ENCODE data around the gene PDZRN3.
"Not testable (repeated sequence)": the region's sequence is repeated elsewhere in the genome, so short reads cannot be mapped to it uniquely, and the experiment has no call there.

PDZRN3 gene

DNA sequence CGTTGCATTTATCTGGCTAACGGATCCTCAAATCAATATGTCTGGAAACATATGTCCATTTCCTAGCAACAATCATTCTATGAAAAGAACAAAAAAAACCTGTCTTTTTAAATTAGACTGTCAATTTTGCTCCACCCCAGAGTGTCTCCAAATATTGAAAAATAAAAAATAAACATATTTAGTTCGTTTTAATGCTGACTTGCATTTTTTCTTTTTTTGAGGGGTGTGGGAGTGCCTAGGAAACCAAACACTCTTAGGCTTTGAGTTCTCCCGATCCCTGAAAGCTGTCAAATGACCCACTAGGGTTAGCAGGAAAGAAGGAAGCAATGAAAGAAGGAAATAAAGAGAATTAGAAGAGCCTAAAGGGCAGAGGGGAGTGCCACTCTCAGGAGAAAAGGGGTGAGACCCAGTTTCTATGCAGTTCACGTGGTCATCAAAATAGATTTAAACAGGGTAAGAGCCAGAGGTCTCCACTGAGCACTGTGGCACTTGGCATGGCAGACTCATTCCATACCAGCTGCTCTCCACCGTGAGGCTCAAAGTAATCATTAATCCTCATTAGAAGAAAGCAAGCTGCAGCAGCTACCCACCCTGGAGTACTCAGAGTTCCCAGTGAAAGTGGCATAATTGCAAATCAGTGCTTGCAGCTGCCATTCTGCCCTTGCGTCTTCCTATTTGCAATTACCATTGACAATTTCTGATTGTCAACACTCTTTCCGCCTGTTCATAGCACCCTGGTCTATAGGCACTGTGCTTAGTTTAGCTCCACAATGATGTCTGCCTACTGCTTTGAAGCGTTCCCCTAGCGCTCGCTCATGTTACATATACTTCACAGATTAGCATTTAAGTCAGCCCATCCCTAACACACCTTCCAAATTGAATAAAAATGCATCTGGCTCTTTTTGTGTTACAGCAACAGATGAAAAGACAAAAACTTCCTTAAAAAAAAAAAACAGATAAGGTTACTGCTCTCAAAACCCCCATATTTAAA is 32.3 kb downstream of the PDZRN3 start:
- no peak for DNase-seq (ENCODE audit: low read depth in 2 of 2, low spot score in 1 of 2)

DNA sequence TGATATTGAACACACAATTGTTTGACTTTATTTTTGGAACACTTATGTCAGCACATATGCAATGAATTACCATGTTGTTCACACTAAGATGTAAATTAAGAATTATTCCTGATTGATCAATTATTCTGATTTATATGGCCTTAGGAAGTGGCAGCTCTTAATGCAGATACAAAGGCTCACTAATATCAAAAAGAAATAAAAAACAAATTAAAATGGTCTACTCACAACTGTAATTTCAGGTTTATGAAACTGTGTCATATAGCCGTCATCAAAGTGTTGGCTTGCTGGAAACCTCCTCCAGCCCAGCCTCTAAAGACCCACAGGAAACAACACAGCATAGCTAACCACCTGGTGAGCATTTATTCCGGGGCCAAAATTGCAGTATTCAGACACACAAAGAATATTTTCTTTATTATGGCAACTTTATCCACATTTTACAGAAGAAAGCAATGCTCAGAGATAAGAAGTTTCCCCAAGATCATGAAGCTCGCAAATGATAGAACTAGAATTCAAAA is 33.4 kb downstream of the PDZRN3 start:
- DNase-seq (ENCODE audit: low read depth in 2 of 2, low spot score in 1 of 2), result no peak

DNA sequence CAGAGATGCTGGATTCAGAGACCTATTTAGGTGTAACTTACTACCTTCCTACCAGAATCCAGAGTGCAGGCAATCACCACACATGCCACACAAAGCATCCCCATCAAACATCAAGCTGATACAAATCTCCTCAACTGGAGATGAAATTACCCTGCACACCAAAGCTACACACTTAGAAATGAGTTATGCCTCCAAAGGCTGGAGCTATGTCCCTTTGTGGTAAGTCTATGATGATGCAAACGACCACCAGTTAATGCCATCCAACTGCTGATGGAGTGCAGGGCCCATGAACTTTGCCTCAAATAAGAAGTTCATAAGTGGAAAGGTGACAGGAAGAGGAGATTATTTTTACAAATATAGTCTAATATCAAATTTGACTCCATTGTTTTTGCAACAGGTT is 38.1 kb downstream of the PDZRN3 start:
- DNase-seq (ENCODE audit: low read depth in 2 of 2, low spot score in 1 of 2), result no peak

DNA sequence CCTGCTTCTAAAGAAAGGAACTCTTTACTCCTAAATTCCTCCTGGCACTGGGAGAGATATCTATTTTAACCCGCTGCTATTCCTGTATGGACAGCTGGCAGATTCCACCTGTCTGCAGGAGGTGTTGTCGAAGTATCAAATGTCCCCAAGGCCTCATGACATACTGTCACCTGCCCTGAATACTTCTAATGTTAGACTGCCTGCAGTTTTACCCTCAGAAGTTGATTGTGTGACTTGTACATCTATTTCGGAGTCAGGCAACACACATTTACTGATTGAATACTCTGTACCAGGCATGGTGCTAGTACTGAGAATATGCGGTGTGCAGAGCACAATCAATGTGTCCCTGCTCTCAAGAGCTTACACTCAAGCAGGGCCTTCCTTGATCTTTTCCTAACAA is 38.6 kb downstream of the PDZRN3 start:
- no peak for DNase-seq (ENCODE audit: low read depth in 2 of 2, low spot score in 1 of 2)

- no peak for DNase-seq (ENCODE audit: low read depth in 2 of 2, low spot score in 1 of 2)
These were observed 39.9 kb downstream of the PDZRN3 start for GRCh38 chr3:73584873-73585272.

DNA sequence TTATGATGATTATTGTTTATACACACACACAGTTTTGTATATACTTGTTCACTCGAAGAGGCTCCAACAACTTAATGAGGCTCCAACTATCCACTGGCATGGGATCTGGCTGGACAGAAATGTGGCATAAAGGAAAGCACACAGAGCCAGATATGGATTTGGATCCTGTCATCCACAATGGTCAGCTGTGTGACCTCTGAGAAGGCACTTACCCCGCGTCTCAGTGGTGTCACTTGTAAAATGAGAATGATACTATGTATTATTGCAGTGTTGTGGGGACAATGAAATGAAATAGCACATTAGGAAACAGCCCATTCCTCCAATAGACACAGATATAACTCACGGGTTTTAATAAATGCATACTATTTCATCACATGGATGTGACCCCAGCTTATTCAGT is 42.2 kb downstream of the PDZRN3 start:
- no peak for DNase-seq (ENCODE audit: low read depth in 2 of 2, low spot score in 1 of 2)

- DNase-seq (ENCODE audit: low read depth in 2 of 2, low spot score in 1 of 2), result no peak
These were observed 43.5 kb downstream of the PDZRN3 start for GRCh38 chr3:73581134-73581846.

GRCh38 chr3:73580343-73580742 is 44.4 kb downstream of the PDZRN3 start:
- DNase-seq (ENCODE audit: low read depth in 2 of 2, low spot score in 1 of 2), result no peak

DNA sequence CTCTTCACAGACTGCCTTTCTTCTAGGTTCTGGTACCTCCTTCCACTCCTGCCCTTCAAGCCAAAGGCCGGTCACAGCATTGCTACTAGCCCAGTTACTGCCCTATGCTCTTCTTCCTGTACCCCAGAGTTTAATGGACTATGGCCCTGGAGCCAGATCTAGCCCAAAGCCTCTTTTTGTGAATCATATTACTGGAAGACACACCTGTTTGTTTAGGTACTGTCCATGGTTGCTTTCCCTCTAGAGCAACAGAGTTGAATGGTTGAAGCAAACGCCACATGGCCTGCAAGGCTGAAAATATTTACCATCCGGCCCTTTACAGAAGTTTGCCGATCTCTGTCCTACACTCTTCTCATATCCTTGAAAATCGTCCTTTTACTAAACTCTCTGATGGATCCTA is 47.0 kb downstream of the PDZRN3 start:
- DNase-seq (ENCODE audit: low read depth in 2 of 2, low spot score in 1 of 2), result no peak

DNA sequence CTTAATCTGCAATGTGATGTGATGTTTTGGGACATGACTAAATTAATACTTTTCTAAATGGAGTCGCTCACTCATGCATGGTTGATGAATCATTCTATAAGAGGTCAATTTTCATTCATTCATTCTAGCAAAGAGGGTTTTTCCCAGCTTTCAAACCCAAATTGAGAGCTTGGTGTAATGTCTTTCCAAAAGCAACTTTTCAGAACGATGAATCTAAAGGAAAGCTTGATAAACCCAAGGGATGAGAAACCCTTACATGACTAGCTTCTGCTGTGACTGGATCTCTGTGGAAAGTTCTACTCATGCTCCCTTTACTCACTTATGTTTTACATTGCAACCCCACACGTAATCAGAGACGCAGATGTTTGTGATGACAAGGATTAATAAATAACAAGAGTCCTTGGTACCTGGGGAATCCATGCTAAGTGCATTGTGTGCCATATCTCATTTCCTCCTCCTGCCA is 47.7 kb downstream of the PDZRN3 start:
- DNase-seq (ENCODE audit: low read depth in 2 of 2, low spot score in 1 of 2), result no peak

- no peak for DNase-seq (ENCODE audit: low read depth in 2 of 2, low spot score in 1 of 2)
These were observed 48.8 kb downstream of the PDZRN3 start for GRCh38 chr3:73575953-73576352.

GRCh38 chr3:73575519-73575918 is 49.2 kb downstream of the PDZRN3 start:
- DNase-seq (ENCODE audit: low read depth in 2 of 2, low spot score in 1 of 2), result no peak

DNA sequence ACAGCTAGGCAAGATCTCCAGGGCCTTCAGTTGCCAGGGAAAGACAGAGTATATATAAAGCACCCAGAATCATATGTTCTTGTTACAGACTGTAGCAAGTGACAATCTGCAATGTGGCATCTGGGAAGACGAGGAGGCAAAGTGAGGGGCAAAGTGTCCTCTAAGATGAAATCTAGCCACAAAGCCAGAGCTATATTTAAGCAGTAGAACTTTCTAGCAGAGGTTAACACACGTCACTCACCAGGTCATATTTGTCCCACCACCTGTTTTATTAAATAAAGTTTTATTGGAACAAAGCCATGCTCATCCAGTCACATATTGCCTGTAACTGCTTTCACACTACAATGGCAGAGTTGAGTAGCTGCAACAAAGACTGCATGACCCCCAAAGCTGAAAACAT is 51.5 kb downstream of the PDZRN3 start:
- no peak for DNase-seq (ENCODE audit: low read depth in 2 of 2, low spot score in 1 of 2)

- DNase-seq (ENCODE audit: low read depth in 2 of 2, low spot score in 1 of 2), result no peak
These were observed 52.4 kb downstream of the PDZRN3 start for GRCh38 chr3:73572368-73572767.

- DNase-seq (ENCODE audit: low read depth in 2 of 2, low spot score in 1 of 2), result no peak
These were observed 53.4 kb downstream of the PDZRN3 start for GRCh38 chr3:73571238-73571794.

GRCh38 chr3:73569246-73569760 is 55.4 kb downstream of the PDZRN3 start:
- DNase-seq (ENCODE audit: low read depth in 2 of 2, low spot score in 1 of 2), result no peak

DNA sequence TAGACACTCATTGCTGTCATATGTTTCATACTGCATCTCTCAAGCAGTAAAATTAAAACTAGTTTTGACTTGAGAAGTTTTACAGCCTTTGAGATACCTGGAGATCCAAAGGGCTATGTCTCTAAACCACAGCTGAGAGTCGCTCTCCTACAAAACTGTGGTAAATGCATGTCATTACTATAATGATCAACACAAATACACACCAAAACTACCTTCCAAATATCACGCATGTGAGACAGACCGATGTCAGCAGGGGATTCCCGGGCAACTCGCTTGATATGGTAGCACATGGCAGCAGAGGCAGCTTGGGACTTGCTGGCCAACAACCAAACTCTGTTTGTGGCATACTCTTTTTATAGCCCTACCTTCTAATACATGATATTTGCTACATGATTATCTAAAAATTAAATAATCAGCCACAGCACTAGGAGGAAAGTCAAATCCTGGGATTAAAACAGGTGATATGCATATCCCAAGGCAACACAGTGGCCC is 56.3 kb downstream of the PDZRN3 start:
- no peak for DNase-seq (ENCODE audit: low read depth in 2 of 2, low spot score in 1 of 2)

DNA sequence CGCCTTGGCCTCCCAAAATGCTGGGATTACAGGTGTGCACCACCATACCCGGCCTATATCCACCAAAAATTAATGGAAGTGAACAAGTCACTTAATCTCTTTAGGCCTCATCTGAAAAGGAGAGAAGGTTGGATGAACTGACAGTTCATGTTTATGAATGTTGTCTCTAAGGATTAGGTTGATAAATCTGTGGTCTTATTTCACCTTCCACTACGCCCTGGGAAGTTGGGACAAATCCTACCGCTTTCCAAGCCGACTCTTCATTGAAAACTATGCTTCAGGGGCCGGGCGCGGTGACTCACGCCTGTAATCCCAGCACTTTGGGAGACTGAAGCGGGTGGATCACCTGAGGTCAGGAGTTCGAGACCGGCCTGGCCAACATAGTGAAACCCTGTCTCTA is 59.4 kb downstream of the PDZRN3 start:
- not testable (repeated sequence) for DNase-seq (ENCODE audit: low read depth in 2 of 2, low spot score in 1 of 2)

DNA sequence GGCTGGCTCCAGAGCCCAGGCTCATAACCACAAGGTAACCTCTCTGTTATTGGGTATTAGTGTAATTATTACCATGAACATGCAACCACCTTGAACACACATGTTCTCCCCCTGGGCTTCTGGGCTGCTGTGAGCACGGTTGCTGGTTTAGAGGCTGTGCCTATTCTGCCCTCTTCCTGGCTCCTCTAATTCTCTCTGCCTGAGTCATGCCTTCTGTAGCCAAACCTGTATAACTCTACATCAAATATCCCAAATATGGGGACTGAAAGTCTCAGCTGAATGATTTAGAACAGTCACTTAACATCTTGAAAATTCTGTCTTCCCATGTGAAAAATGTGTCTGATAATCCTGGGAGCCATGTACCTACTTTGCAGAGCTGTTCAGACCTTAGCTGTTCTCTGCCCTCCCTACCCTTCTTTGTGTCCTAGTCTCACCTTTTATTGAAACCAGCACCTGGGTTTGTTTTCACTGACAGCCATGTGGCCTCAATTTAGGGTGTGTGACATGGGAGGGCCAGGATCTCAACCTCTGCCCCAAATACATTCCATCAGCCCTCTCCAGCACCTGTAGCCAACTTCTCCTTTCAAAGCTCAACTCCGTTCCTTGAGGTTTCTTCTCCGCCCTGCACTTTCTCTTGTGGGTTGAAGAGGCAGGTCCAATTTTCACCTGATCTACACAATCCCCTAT is 60.7 kb downstream of the PDZRN3 start:
- no peak for DNase-seq (ENCODE audit: low read depth in 2 of 2, low spot score in 1 of 2)

GRCh38 chr3:73561494-73561893 is 63.2 kb downstream of the PDZRN3 start:
- no peak for DNase-seq (ENCODE audit: low read depth in 2 of 2, low spot score in 1 of 2)

DNA sequence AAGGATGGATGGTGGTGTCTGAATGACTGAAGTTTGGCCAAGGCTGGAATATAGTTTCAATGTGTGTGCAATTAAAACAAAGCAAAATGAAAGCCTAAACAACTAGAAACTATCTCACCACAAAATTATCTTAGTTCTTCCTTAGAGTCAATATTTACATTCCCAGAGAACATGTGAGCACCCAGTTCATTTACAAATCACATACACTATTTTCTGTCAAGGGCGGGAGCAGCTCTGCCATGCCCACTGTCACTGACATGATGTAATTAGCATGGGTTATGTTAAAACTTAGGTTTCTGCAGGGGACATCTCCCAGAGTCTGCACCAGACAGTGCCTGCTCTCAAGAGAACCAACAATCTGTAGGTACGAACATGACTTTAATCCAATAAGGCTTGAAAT is 65.0 kb downstream of the PDZRN3 start:
- DNase-seq (ENCODE audit: low read depth in 2 of 2, low spot score in 1 of 2), result no peak

Data from stimulated activated CD8-positive, alpha-beta memory T cell treated with anti-CD3 and anti-CD28 coated beads, Interleukin-4, amount 100 ng/mL, for 4 hours (primary cell).